GM19455 (cell line): ENCODE data around the gene OR51E1.

ENCODE experiments used
- ATAC-seq: cut with Tn5 transposase; IDR thresholded peaks from one replicate; pipeline ENCODE4 v1.9.1; 2021; ENCODE audit not compliant: unreplicated experiment

The OR51E1 gene

GRCh38 chr11:4647766-4648165, 4.0 kb downstream of the OR51E1 start:
- no peak for ATAC-seq

- ATAC-seq, result no peak
These were observed 11.0 kb downstream of the OR51E1 start for GRCh38 chr11:4654635-4655369.

GRCh38 chr11:4658629-4659445, 15.1 kb downstream of the OR51E1 start:
- ATAC-seq, result no peak

GRCh38 chr11:4662876-4663275, 19.1 kb downstream of the OR51E1 start:
- ATAC-seq, result no peak

DNA sequence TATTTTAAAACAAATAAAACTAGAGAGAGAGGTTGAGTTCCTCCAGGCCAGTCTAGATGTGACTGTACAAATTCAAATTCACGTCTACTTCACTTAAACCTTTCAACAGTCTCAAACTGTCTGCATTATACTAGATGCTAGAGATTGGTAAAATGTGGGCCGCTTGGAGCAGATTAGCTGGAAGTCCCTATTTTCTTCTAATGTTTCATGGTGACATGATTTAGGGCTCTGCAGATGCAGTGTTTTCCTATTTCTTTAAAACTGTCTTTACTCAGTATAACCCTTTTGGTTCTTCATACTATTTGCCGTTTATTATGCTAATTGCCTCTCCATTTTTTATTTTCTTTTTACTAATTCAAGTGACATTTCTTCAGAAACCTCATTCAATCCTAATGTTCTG, 20.4 kb downstream of the OR51E1 start:
- no peak for ATAC-seq

GRCh38 chr11:4664786-4665185, 21.0 kb downstream of the OR51E1 start:
- no peak for ATAC-seq

- no peak for ATAC-seq
These were observed 21.6 kb downstream of the OR51E1 start for GRCh38 chr11:4665424-4665823.

DNA sequence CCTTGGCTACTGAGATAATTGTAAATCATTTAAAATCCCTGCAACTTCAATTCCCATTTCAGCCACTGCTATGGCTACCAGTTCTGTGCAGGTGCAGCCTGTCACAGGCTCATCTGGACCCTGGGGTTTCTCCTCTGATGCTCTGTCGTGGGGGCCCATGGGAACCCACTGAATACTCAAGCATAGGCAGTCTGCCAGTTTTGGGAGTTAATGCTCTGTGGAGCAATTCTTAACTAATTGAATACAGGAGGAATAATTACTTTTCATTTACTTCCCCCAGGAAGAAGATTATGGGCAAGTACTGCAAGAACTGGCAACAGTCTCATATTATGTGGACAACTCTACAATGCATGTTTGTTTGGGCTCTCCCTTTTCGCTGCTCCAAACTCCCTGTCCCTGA, 28.0 kb downstream of the OR51E1 start:
- ATAC-seq, result no peak

- ATAC-seq, result no peak
These were observed 28.7 kb downstream of the OR51E1 start for GRCh38 chr11:4672470-4672869.

GRCh38 chr11:4673781-4674180, 30.0 kb downstream of the OR51E1 start:
- no peak for ATAC-seq

GRCh38 chr11:4677948-4678347, 34.2 kb downstream of the OR51E1 start:
- no peak for ATAC-seq

GRCh38 chr11:4680341-4680740, 36.6 kb downstream of the OR51E1 start:
- no peak for ATAC-seq

- no peak for ATAC-seq
These were observed 39.0 kb downstream of the OR51E1 start for GRCh38 chr11:4682623-4683419.

DNA sequence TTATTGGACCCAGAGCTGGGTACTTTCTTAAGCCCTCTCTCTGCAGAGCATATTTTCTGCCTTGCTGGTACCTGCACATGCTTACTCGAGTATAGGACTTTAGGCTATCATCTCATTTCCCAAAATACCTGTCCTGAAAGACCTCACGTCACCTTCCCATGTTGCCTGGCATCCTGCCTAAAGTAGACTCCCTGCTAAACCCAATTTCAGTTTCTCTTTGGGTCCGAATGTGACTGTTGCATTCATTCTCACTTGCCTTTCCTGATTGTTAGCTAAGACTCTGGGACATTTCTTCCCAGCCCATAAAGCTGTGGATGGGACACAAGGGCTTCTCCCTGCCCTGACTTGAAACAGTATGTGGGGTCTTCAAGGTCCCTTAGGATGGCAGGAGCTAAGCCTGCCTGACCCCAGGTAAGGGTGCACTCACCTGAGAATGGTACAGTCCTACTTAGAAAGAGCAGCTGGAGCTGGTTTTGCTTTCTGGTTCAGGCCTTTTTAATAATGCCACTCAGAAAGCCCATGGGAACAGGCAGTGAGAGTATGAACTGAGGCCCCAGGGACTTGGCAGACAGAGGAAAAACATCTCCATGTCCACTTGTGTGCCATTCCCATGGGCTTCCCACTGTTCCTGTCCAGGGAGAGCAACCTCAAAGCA, 41.0 kb downstream of the OR51E1 start:
- ATAC-seq, result no peak

- ATAC-seq, result no peak
These were observed 51.7 kb downstream of the OR51E1 start for GRCh38 chr11:4695442-4695841.

- no peak for ATAC-seq
These were observed 53.8 kb downstream of the OR51E1 start, which contains the start of gene OR51E2 for GRCh38 chr11:4697585-4697984. TSS of gene OR51E2 (minus strand) at chr11:4697853. CDS start at chr11:4682711, 15,142 bp downstream.

DNA sequence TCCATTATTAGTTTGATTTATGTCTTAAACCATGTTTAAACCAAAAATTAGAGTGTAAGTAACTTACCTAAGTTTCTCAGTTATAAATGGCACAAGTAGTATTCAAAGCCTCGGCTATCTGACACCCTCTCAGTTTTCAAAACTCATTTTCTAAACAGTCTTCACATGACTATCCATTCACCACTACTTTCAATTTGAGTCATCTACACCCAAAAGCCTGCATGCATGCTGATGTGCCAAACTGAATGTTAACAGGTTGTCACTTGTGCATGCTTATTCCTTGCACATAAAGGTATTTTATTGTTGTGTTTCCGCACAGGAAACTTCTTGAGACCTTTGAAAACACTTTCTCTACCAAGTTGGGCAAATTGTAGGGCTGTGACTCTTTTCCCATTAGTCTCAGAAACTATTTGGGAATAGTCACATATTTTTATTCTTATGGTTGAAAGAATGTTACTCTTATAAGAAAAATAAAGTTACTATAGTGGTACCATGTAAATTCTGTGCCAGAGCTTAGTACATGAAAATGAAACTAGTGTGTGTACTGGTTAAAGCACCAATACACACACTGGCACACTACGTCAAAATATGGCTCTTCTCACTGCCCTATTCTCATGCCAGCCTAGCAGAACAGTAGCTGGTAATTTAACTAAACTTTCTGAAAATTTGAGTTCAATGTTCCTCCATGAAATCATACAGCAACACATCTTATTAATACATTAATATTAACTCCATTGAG, 56.1 kb downstream of the OR51E1 start:
- peak; percentile 85 for ATAC-seq

DNA sequence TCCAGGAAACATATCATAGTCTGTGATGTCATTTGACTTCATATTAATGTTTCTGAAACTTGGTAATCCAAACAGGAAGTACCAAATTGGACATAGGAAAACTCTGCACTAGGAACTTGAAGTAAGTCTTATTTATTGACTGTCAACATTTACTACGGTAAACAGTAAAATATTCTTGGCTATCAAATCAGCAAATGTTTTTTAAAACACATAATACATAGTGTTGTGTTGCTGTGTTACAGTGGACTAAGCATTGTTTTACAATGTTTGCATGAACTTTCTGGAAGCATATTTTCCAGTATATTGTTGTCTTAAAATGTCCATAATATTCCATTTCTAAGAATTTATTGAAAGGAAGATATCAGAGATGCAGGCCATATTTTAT, 56.6 kb downstream of the OR51E1 start:
- no peak for ATAC-seq

- peak; percentile 68 for ATAC-seq
These were observed 60.4 kb downstream of the OR51E1 start, which contains the start of gene MMP26 for GRCh38 chr11:4704054-4704789. TSS of gene MMP26 (plus strand) at chr11:4704784.
